SK-N-SH (cell line): ENCODE measurements around the gene WARS2. TPM values are rescaled to one million over a fixed set of nuclear protein-coding genes. Genes with fewer than 3 reads are reported as not detected.

Experiments
- CTCF ChIA-PET: fragments of 300-600, 350-600 bp; formaldehyde crosslinking; extraction: SDS; loops from one replicate; lab custom pipeline; 2021; lab: Yijun Ruan, JAX
- POLR2A ChIA-PET: fragments of 350-600 bp; sonication (Branson Sonifier 250); formaldehyde crosslinking; extraction: SDS; loops from one replicate; lab custom pipeline; 2020; ENCODE audit warnings: antibody characterized with exemption, inconsistent platforms; lab: Yijun Ruan, JAX
- DNase-seq: peaks from one replicate; pipeline ENCODE4 v3.0.0; 2012
- H2AFZ ChIP-seq: fragments of 200-600 bp; sonication (generic); 2 replicates; pipeline ENCODE4 v1.8.1; 2016; ENCODE audit warnings: antibody characterized with exemption, mild to moderate bottlenecking, low read depth
- H3F3A ChIP-seq: fragments of 200-600 bp; sonication (generic); replicated peaks from 2 replicates; pipeline ENCODE3; 2016; ENCODE audit warnings: antibody characterized with exemption, mild to moderate bottlenecking; ENCODE audit not compliant: insufficient read depth
- H3K27ac ChIP-seq, 2 experiments: fragments of 200-500 bp in 1 of 2; fragments of 200-600 bp in 1 of 2; sonication (Bioruptor generic) in 1 of 2; sonication (generic), shearing (Covaris generic) in 1 of 2; 2 replicates each; pipeline versions ENCODE4 v1.5.1 to v1.6.1; 2014 to 2016; ENCODE audit warnings: low read depth in 2 of 2, inconsistent platforms in 1 of 2, low read length in 1 of 2, mild to moderate bottlenecking in 1 of 2, mixed read lengths in 1 of 2
- H3K27me3 ChIP-seq: fragments of 200-600 bp; sonication (generic), shearing (Covaris generic); 2 replicates; pipeline ENCODE4 v1.6.1; 2016; ENCODE audit warnings: mixed run types; ENCODE audit not compliant: insufficient read depth
- H3K36me3 ChIP-seq, 2 experiments: fragments of 200-500 bp in 1 of 2; fragments of 200-600 bp in 1 of 2; sonication (Bioruptor generic) in 1 of 2; sonication (generic) in 1 of 2; replicated peaks in 1 of 2; 2 replicates each; pipeline versions ENCODE3 to v1.5.1; 2014 to 2016; ENCODE audit warnings: low read length in 1 of 2, mild to moderate bottlenecking in 1 of 2; ENCODE audit not compliant: insufficient read depth in 2 of 2, control insufficient read depth in 1 of 2
- H3K4me1 ChIP-seq, 2 experiments: fragments of 200-500 bp in 1 of 2; fragments of 200-600 bp in 1 of 2; sonication (Bioruptor generic) in 1 of 2; sonication (generic), shearing (Covaris generic) in 1 of 2; 2 replicates each; pipeline versions ENCODE4 v1.5.1 to v1.6.1; 2014 to 2016; ENCODE audit warnings: low read depth in 1 of 2, low read length in 1 of 2, mixed run types in 1 of 2; ENCODE audit not compliant: insufficient read depth in 2 of 2, control insufficient read depth in 1 of 2
- H3K4me2 ChIP-seq: fragments of 200-600 bp; sonication (generic), shearing (Covaris generic); 2 replicates; pipeline ENCODE4 v1.6.1; 2017; ENCODE audit warnings: mixed run types
- H3K4me3 ChIP-seq, 2 experiments: fragments of 200-500 bp in 1 of 2; fragments of 200-600 bp in 1 of 2; sonication (Bioruptor generic) in 1 of 2; sonication (generic), shearing (Covaris generic) in 1 of 2; 2 replicates each; pipeline versions ENCODE4 v1.5.1 to v1.8.1; 2014 to 2016; ENCODE audit warnings: low read depth in 2 of 2, inconsistent platforms in 1 of 2, low read length in 1 of 2, mild to moderate bottlenecking in 1 of 2, mixed read lengths in 1 of 2, moderate library complexity in 1 of 2
- H3K79me2 ChIP-seq: fragments of 200-600 bp; sonication (generic); 2 replicates; pipeline ENCODE4 v1.8.1; 2017; ENCODE audit warnings: mild to moderate bottlenecking; ENCODE audit not compliant: insufficient read depth
- H3K9ac ChIP-seq: fragments of 200-600 bp; sonication (generic); 2 replicates; pipeline ENCODE4 v1.6.1; 2017; ENCODE audit warnings: mixed run types
- H3K9me2 ChIP-seq: fragments of 200-600 bp; sonication (generic); 2 replicates; pipeline ENCODE4 v1.6.1; 2017; ENCODE audit warnings: mixed run types
- H3K9me3 ChIP-seq: fragments of 200-600 bp; sonication (generic); 2 replicates; pipeline ENCODE4 v1.6.1; 2017; ENCODE audit warnings: mixed run types, mild to moderate bottlenecking, moderate library complexity
- H4K20me1 ChIP-seq: fragments of 200-600 bp; sonication (generic); 2 replicates; pipeline ENCODE4 v1.6.1; 2017; ENCODE audit warnings: mild to moderate bottlenecking, mixed run types; ENCODE audit not compliant: insufficient read depth
- CHD2 ChIP-seq: fragments of 150-350 bp; IDR thresholded peaks from 2 replicates; pipeline ENCODE4 v1.6.1; 2018; ENCODE audit warnings: low read length; ENCODE audit not compliant: partially characterized antibody
- ELF1 ChIP-seq: IDR thresholded peaks from 2 replicates; pipeline ENCODE4 v1.4.0; 2012
- EZH2phosphoT487 ChIP-seq: fragments of 200-600 bp; sonication (generic); IDR thresholded peaks from 2 replicates; pipeline ENCODE4 v1.6.1; 2017; ENCODE audit warnings: low read depth, mixed run types, mild to moderate bottlenecking, antibody characterized with exemption, moderate library complexity, borderline replicate concordance
- FOXJ3 ChIP-seq: sonication (generic); formaldehyde crosslinking; IDR thresholded peaks from 2 replicates; pipeline ENCODE4 v1.5.1; 2020; ENCODE audit warnings: mild to moderate bottlenecking, missing genetic modification reagents
- IRF3 ChIP-seq: fragments of 150-350 bp; IDR thresholded peaks from 2 replicates; pipeline ENCODE4 v1.6.1; 2016; ENCODE audit warnings: mild to moderate bottlenecking, low read depth, low read length
- JUND ChIP-seq: IDR thresholded peaks from 2 replicates; pipeline ENCODE4 v1.4.0; 2012
- MEF2A ChIP-seq: IDR thresholded peaks from 2 replicates; pipeline ENCODE4 v1.4.0; 2012; ENCODE audit warnings: low read depth, borderline replicate concordance
- MXI1 ChIP-seq: IDR thresholded peaks from 2 replicates; pipeline ENCODE4 v1.6.1; 2012; ENCODE audit warnings: mild to moderate bottlenecking, low read depth, low read length, improper control_type of control experiment
- NFIC ChIP-seq: IDR thresholded peaks from 2 replicates; pipeline ENCODE4 v1.4.0; 2012; ENCODE audit warnings: borderline replicate concordance
- PBX3 ChIP-seq: IDR thresholded peaks from 2 replicates; pipeline ENCODE4; 2012
- RAD21 ChIP-seq: IDR thresholded peaks from 2 replicates; pipeline ENCODE4 v1.6.1; 2012; ENCODE audit warnings: mild to moderate bottlenecking, low read length
- REST ChIP-seq: IDR thresholded peaks from 2 replicates; pipeline ENCODE4 v1.6.1; 2012; ENCODE audit warnings: mild to moderate bottlenecking, low read depth, low read length, moderate library complexity
- RFX5 ChIP-seq: IDR thresholded peaks from 2 replicates; pipeline ENCODE4 v1.6.1; 2012; ENCODE audit warnings: mild to moderate bottlenecking, improper control_type of control experiment, low read length
- SMC3 ChIP-seq: IDR thresholded peaks from 2 replicates; pipeline ENCODE4 v1.6.1; 2012; ENCODE audit warnings: low read depth, low read length, improper control_type of control experiment
- TAF1 ChIP-seq: IDR thresholded peaks from 2 replicates; pipeline ENCODE4 v1.6.1; 2012; ENCODE audit warnings: low read depth, mild to moderate bottlenecking, low read length, moderate library complexity, borderline replicate concordance
- TCF12 ChIP-seq: IDR thresholded peaks from 2 replicates; pipeline ENCODE4 v1.4.0; 2012
- TEAD4 ChIP-seq: IDR thresholded peaks from 2 replicates; pipeline ENCODE4 v1.4.0; 2012; ENCODE audit warnings: mild to moderate bottlenecking, borderline replicate concordance; ENCODE audit not compliant: insufficient read depth
- USF1 ChIP-seq: IDR thresholded peaks from 2 replicates; pipeline ENCODE4 v1.4.0; 2012; ENCODE audit warnings: low read depth, borderline replicate concordance
- ZBTB33 ChIP-seq: IDR thresholded peaks from 2 replicates; pipeline ENCODE4 v1.4.0; 2012; ENCODE audit warnings: low read depth, borderline replicate concordance
- polyA plus RNA-seq, 3 experiments: library from polyadenylated mRNA; depleted of rRNA; stranded (reverse); fragments of >200 nt; gene quantifications; 2 replicates each; pipeline ENCODE4 v1.2.3, GENCODE V29; 2012

WARS2 gene
- polyA plus RNA-seq, 1 of the 3 experiments (the other 2 are of a cell fraction), result 4.8 TPM

- no peak for TF ChIP-seq TEAD4
- TF ChIP-seq RAD21, result no peak
- TF ChIP-seq PBX3, result no peak
These were observed 24.7 kb downstream of the WARS2 start (continued) for GRCh38 chr1:119115736-119116135.

GRCh38 chr1:119115311-119115710, 25.1 kb downstream of the WARS2 start:
- DNase-seq, result peak; percentile 9
- H4K20me1 ChIP-seq, result no peaks in the 10 kb centered on the region
- no peaks in the 10 kb centered on the region for H3K36me3 ChIP-seq
- no peaks in the 10 kb centered on the region for H3K9me2 ChIP-seq
- H3K9me3 ChIP-seq, result no peaks in the 10 kb centered on the region
- H3F3A ChIP-seq, result no peaks in the 10 kb centered on the region
- H3K4me3 ChIP-seq, result no peak overlapping the region
- no peak for TF ChIP-seq MEF2A
- no peak for TF ChIP-seq EZH2phosphoT487
- TF ChIP-seq SMC3, result no peak
- TF ChIP-seq ELF1, result no peak
- no peak for TF ChIP-seq MXI1
- TF ChIP-seq REST, result no peak
- TF ChIP-seq IRF3, result no peak
- TF ChIP-seq TAF1, result no peak
- TF ChIP-seq CHD2, result no peak
- TF ChIP-seq RFX5, result no peak
- no peak for TF ChIP-seq TEAD4
- no peak for TF ChIP-seq USF1
- no peak for TF ChIP-seq RAD21
- TF ChIP-seq FOXJ3, result no peak
- TF ChIP-seq ZBTB33, result no peak
- no peak for TF ChIP-seq TCF12
- no peak for TF ChIP-seq JUND
- no peak for TF ChIP-seq NFIC
- H3K9ac ChIP-seq, result no peak overlapping the region
- no peaks in the 10 kb centered on the region; a peak in 2 of 4 replicates for H3K4me1 ChIP-seq
- POLR2A ChIA-PET, result no interaction called here
- no peaks in the 10 kb centered on the region for H3K79me2 ChIP-seq
- no peak overlapping the region for H3K4me2 ChIP-seq
- CTCF ChIA-PET, result interaction anchor here (0.5 to 1.3 kb wide), 4 partner anchors 12 to 107 kb away, joined by 3 to 5 read pairs (median 3); no protein-coding TSS in a partner anchor
- no peaks in the 10 kb centered on the region for H3K27me3 ChIP-seq
- H3K27ac ChIP-seq, result no peak overlapping the region; a peak in 1 of 4 replicates
- H2AFZ ChIP-seq, result no peak overlapping the region
